IMR-90 (cell line): Measurements from ENCODE around the gene PFKFB1.

ENCODE experiments used
- FOS ChIP-seq: fragments of 150-350 bp; IDR thresholded peaks from 2 replicates; pipeline ENCODE4 v1.6.1; 2016; ENCODE audit warnings: low read depth, low read length
- MXI1 ChIP-seq: IDR thresholded peaks from 2 replicates; pipeline ENCODE4 v1.6.1; 2012; ENCODE audit warnings: low read depth, mild to moderate bottlenecking, low read length, moderate library complexity, borderline replicate concordance
- NFE2L2 ChIP-seq: fragments of 150-350 bp; IDR thresholded peaks from 2 replicates; pipeline ENCODE4 v1.6.1; 2016; ENCODE audit warnings: low read depth, mild to moderate bottlenecking, low read length
- POLR2A ChIP-seq: IDR thresholded peaks from 2 replicates; pipeline ENCODE4 v1.6.1; 2012; ENCODE audit warnings: mild to moderate bottlenecking, low read depth, low read length
- RAD21 ChIP-seq: IDR thresholded peaks from 2 replicates; pipeline ENCODE4 v1.6.1; 2012; ENCODE audit warnings: low read length, improper control_type of control experiment
- RCOR1 ChIP-seq: IDR thresholded peaks from 2 replicates; pipeline ENCODE4 v1.6.1; 2012; ENCODE audit warnings: mild to moderate bottlenecking, low read length, improper control_type of control experiment; ENCODE audit not compliant: insufficient replicate concordance
- TF ChIP-seq, protein P1 (sequence below): conservative IDR thresholded peaks from 2 replicates; pipeline ENCODE4 v1.5.1; 2012; ENCODE audit warnings: mild to moderate bottlenecking, low read depth, low read length, improper control_type of control experiment
- TF ChIP-seq, protein P2 (sequence below): fragments of 150-350 bp; IDR thresholded peaks from 2 replicates; pipeline ENCODE4 v1.6.1; 2017; ENCODE audit warnings: mild to moderate bottlenecking, antibody characterized with exemption, low read length, low read depth

DNA sequence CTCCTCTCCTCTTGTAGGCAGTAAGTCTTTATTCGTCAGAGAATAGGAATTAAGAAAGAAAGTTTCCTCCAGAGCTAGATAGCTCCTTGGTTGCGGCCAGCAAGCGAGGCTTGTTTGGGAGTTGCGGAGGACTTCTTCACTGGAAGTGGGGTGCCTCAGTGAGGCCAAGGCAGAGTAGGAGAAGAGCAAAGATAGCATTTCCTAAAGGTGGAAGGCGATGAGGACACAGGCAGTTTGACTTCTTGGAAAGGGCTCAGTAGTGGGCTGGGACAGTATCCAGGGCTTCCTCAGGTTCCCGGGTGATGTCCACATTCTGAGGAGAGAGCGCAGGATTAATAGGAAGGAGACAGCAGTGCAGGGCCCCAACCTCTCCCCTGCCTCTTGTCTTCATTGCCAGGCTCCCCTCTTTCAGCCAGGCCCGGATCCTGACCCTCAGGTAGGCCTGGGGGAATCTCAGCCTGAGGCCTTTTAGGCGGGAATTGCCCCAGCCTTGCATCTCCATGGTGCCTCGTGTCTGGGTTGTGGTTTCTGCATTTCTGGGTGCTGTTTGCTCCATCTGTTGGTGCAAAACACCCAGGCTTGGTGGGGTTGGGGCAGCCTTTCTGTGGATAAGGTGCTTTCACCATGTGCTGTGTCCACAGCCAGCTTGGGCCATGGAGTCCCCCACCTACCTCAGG is 60.7 kb downstream of the PFKFB1 start:
- TF ChIP-seq, protein P1, sequence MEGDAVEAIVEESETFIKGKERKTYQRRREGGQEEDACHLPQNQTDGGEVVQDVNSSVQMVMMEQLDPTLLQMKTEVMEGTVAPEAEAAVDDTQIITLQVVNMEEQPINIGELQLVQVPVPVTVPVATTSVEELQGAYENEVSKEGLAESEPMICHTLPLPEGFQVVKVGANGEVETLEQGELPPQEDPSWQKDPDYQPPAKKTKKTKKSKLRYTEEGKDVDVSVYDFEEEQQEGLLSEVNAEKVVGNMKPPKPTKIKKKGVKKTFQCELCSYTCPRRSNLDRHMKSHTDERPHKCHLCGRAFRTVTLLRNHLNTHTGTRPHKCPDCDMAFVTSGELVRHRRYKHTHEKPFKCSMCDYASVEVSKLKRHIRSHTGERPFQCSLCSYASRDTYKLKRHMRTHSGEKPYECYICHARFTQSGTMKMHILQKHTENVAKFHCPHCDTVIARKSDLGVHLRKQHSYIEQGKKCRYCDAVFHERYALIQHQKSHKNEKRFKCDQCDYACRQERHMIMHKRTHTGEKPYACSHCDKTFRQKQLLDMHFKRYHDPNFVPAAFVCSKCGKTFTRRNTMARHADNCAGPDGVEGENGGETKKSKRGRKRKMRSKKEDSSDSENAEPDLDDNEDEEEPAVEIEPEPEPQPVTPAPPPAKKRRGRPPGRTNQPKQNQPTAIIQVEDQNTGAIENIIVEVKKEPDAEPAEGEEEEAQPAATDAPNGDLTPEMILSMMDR = no peak
- TF ChIP-seq MXI1 (no peak), RAD21 (no peak), POLR2A (no peak), RCOR1 (no peak), NFE2L2 (no peak), FOS (no peak)
- TF ChIP-seq, protein P2, sequence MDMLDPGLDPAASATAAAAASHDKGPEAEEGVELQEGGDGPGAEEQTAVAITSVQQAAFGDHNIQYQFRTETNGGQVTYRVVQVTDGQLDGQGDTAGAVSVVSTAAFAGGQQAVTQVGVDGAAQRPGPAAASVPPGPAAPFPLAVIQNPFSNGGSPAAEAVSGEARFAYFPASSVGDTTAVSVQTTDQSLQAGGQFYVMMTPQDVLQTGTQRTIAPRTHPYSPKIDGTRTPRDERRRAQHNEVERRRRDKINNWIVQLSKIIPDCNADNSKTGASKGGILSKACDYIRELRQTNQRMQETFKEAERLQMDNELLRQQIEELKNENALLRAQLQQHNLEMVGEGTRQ = no peak
